Activated CD4-positive, alpha-beta T cell treated with anti-CD3 and anti-CD28 coated beads for 36 hours (primary cell): ENCODE results near the gene LRRC42. TPM values are rescaled to one million over a fixed set of nuclear protein-coding genes. Genes with fewer than 3 reads are reported as not detected.
A peak's percentile ranks its signal among the peaks of the same experiment; 100 is the strongest.

ENCODE experiments used
- ATAC-seq: fragments of 200-7000 bp; cut with Tn5 transposase; one replicate; pipeline ENCODE4 v1.10.0; 2021; ENCODE audit warnings: mild to moderate bottlenecking, moderate library complexity
- CTCF ChIA-PET: fragments of 350-600 bp; sonication (Branson Sonifier 250); formaldehyde crosslinking; loops from one replicate; lab custom pipeline; 2021; ENCODE audit warnings: antibody characterized with exemption; lab: Charles Lee
- POLR2A ChIA-PET: fragments of 350-600 bp; sonication (Branson Sonifier 250); formaldehyde crosslinking; loops from one replicate; lab custom pipeline; 2021; ENCODE audit warnings: antibody characterized with exemption, inconsistent platforms; lab: Charles Lee
- DNase-seq: peaks from one replicate; pipeline ENCODE4 v3.0.0-alpha.2; 2020
- H3K27ac Mint-ChIP-seq: one replicate; pipeline ENCODE4 v1.8.0; 2021; ENCODE audit warnings: mixed read lengths
- H3K27me3 Mint-ChIP-seq: one replicate; pipeline ENCODE4 v1.8.0; 2021; ENCODE audit warnings: mixed read lengths
- H3K36me3 Mint-ChIP-seq: one replicate; pipeline ENCODE4 v1.8.0; 2021; ENCODE audit warnings: low read depth, mixed read lengths
- H3K4me1 Mint-ChIP-seq: one replicate; pipeline ENCODE4 v1.8.0; 2021; ENCODE audit warnings: mixed read lengths
- H3K4me3 Mint-ChIP-seq: one replicate; pipeline ENCODE4 v1.8.0; 2021; ENCODE audit warnings: mild to moderate bottlenecking, moderate library complexity, mixed read lengths
- H3K9me3 Mint-ChIP-seq: one replicate; pipeline ENCODE4 v1.8.0; 2021; ENCODE audit warnings: low read depth, mixed read lengths
- intact Hi-C, 2 experiments: fragments of 100-400 bp; cut with DNase I in 1 of 2; cut with micrococcal nuclease in 1 of 2; formaldehyde crosslinking; loops; one replicate each; pipeline versions ENCODE4 v1.14.2 to v1.15.1; 2022 to 2024; cut with DNase I, micrococcal nuclease
- total RNA-seq, 2 experiments: library from RNA; stranded (reverse); gene quantifications; one replicate each; pipeline ENCODE4 v1.2.3, GENCODE V29; 2021

LRRC42 gene
- total RNA-seq, 2 experiments from 2014 or later = 25.4 to 31.3 TPM

DNA sequence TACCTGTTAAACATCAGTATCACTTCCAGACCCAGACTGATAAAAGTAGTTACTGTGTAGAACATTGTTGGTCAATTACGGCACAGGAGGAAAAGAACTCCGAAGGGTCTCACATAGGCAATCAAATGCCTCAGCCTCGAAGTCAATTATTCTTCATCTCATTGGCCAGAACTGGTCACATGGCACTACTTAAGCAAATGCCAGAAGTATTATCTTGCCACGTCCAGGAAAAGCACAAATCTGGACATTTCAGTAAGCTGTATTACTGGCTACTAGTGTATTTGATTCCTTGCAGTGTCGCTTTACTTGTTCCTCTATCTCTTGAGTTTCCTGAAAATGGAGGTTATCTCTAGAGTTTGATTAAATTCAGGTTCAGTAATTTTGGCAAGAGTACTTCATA lies 27.8 kb upstream of the LRRC42 start:
- ChIA-PET POLR2A (interaction anchor here (0.6 kb wide), 1 partner anchor 33 kb away, joined by 6 read pairs; no protein-coding TSS in a partner anchor), CTCF (interaction anchor here (0.6 to 1.3 kb wide), 4 partner anchors 23 to 1200 kb away, joined by 3 to 5 read pairs (median 4); no protein-coding TSS in a partner anchor)
- intact Hi-C loops = loop anchor here in 1 of 2 experiments (2.0 kb wide), 1 partner anchor 24 kb away; no protein-coding TSS in a partner anchor
- H3K4me1 Mint-ChIP-seq = peaks cover 26% of the 10 kb centered on the region
- H3K27ac Mint-ChIP-seq = no peak overlapping the region
- no peaks in the 10 kb centered on the region for H3K27me3 Mint-ChIP-seq
- ATAC-seq = no peak
- H3K4me3 Mint-ChIP-seq = no peak overlapping the region
- DNase-seq = no peak
- H3K9me3 Mint-ChIP-seq = no peaks in the 10 kb centered on the region
- H3K36me3 Mint-ChIP-seq = peaks cover 10% of the 10 kb centered on the region

GRCh38 chr1:53919675-53920066 lies 26.5 kb upstream of the LRRC42 start:
- Mint-ChIP-seq H3K4me1 (peaks cover 28% of the 10 kb centered on the region), H3K27me3 (no peaks in the 10 kb centered on the region), H3K27ac (peak overlapping the region; percentile 85), H3K9me3 (no peaks in the 10 kb centered on the region), H3K4me3 (no peak overlapping the region), H3K36me3 (peaks cover 12% of the 10 kb centered on the region)
- intact Hi-C loops = loop anchor here (1.0 to 2.0 kb wide), 3 partner anchors 23 to 29 kb away; no protein-coding TSS in a partner anchor
- ChIA-PET CTCF (interaction anchor here (0.7 to 1.6 kb wide), 3 partner anchors 11 to 42 kb away, joined by 3 to 5 read pairs (median 4); no protein-coding TSS in a partner anchor), POLR2A (no interaction called here)
- peak; percentile 59 for DNase-seq
- ATAC-seq = peak; percentile 90

GRCh38 chr1:53927376-53927881 lies 18.7 kb upstream of the LRRC42 start:
- Mint-ChIP-seq H3K27me3 (no peaks in the 10 kb centered on the region), H3K9me3 (no peaks in the 10 kb centered on the region), H3K4me3 (no peak overlapping the region), H3K4me1 (peaks cover 3% of the 10 kb centered on the region), H3K27ac (no peak overlapping the region), H3K36me3 (peaks cover 15% of the 10 kb centered on the region)
- ChIA-PET POLR2A (no interaction called here), CTCF (interaction anchor here (1.0 to 1.1 kb wide), 2 partner anchors 9 to 22 kb away, joined by 3 to 4 read pairs; no protein-coding TSS in a partner anchor)
- intact Hi-C loops = no loop called here
- DNase-seq (no peak), ATAC-seq (no peak)

- H3K4me3 Mint-ChIP-seq = no peak overlapping the region
- peak overlapping the region; percentile 35 for H3K27ac Mint-ChIP-seq
- peaks cover 22% of the 10 kb centered on the region for H3K36me3 Mint-ChIP-seq
Observed at GRCh38 chr1:53929246-53929960, 16.7 kb upstream of the LRRC42 start.

GRCh38 chr1:53930932-53931331 lies 15.2 kb upstream of the LRRC42 start:
- no peak overlapping the region for H3K27ac Mint-ChIP-seq
- no peak overlapping the region for H3K4me3 Mint-ChIP-seq
- intact Hi-C loops = no loop called here
- POLR2A ChIA-PET = no interaction called here
- no peak for ATAC-seq
- H3K36me3 Mint-ChIP-seq = peaks cover 34% of the 10 kb centered on the region
- no peaks in the 10 kb centered on the region for H3K4me1 Mint-ChIP-seq
- no peaks in the 10 kb centered on the region for H3K27me3 Mint-ChIP-seq
- DNase-seq = no peak
- H3K9me3 Mint-ChIP-seq = peaks cover 4% of the 10 kb centered on the region
- CTCF ChIA-PET = interaction anchor here (0.6 to 1.8 kb wide), 7 partner anchors 11 to 70 kb away, joined by 3 to 12 read pairs (median 4); no protein-coding TSS in a partner anchor

More at GRCh38 chr1:53929246-53929960, 16.7 kb upstream of the LRRC42 start:
- intact Hi-C loops = no loop called here
- Mint-ChIP-seq H3K4me1 (peaks cover 3% of the 10 kb centered on the region), H3K9me3 (peaks cover under 1% of the 10 kb centered on the region), H3K27me3 (no peaks in the 10 kb centered on the region)
- ChIA-PET CTCF (interaction anchor here (0.7 kb wide), 1 partner anchor 30 kb away, joined by 4 read pairs; no protein-coding TSS in a partner anchor), POLR2A (no interaction called here)
- no peak for ATAC-seq
- no peak for DNase-seq

- H3K9me3 Mint-ChIP-seq = peaks cover 4% of the 10 kb centered on the region
- H3K4me3 Mint-ChIP-seq = no peak overlapping the region
- intact Hi-C loops = no loop called here
- no peak for ATAC-seq
- peaks cover 36% of the 10 kb centered on the region for H3K36me3 Mint-ChIP-seq
- no peak for DNase-seq
- no peak overlapping the region for H3K27ac Mint-ChIP-seq
- no peaks in the 10 kb centered on the region for H3K27me3 Mint-ChIP-seq
- H3K4me1 Mint-ChIP-seq = no peaks in the 10 kb centered on the region
- CTCF ChIA-PET = interaction anchor here (0.8 to 1.8 kb wide), 6 partner anchors 17 to 70 kb away, joined by 3 to 12 read pairs (median 4); no protein-coding TSS in a partner anchor
- POLR2A ChIA-PET = no interaction called here
Observed at GRCh38 chr1:53931523-53931922, 14.6 kb upstream of the LRRC42 start.

GRCh38 chr1:53934170-53934765 lies 11.9 kb upstream of the LRRC42 start:
- no peak overlapping the region for H3K27ac Mint-ChIP-seq
- DNase-seq = no peak
- intact Hi-C loops = no loop called here
- peaks cover 4% of the 10 kb centered on the region for H3K9me3 Mint-ChIP-seq
- H3K27me3 Mint-ChIP-seq = no peaks in the 10 kb centered on the region
- no peak for ATAC-seq
- ChIA-PET POLR2A (no interaction called here), CTCF (interaction anchor here (0.9 to 1.4 kb wide), 6 partner anchors 11 to 53 kb away, joined by 3 read pairs; partner anchors contain the start of gene IFT25)
- H3K4me3 Mint-ChIP-seq = no peak overlapping the region
- H3K36me3 Mint-ChIP-seq = peaks cover 43% of the 10 kb centered on the region
- H3K4me1 Mint-ChIP-seq = peaks cover 6% of the 10 kb centered on the region

DNA sequence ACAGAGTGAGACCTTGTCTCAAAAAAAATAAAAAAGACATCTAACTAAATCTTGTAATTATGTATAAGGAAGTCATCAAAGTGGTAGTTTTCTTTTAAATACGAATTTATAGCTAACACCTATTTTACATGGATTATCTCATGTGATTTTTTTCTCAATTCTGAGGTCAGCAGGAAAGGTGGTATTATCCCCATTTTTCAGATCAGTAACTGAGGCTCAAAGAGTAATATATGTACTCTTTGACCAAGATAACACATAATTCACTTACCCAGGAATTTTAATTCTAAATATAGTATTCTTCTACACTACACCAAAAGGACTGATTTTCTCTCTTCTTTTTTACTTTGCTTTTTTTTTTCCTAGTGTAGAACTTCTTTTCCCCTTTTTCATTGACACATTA lies 9.7 kb upstream of the LRRC42 start:
- POLR2A ChIA-PET = interaction anchor here (0.7 kb wide), 1 partner anchor 47 kb away, joined by 3 read pairs; the partner anchor contains the start of gene YIPF1
- H3K4me3 Mint-ChIP-seq = no peak overlapping the region
- H3K4me1 Mint-ChIP-seq = peaks cover 10% of the 10 kb centered on the region
- peaks cover 45% of the 10 kb centered on the region for H3K36me3 Mint-ChIP-seq
- peaks cover 4% of the 10 kb centered on the region for H3K9me3 Mint-ChIP-seq
- H3K27me3 Mint-ChIP-seq = no peaks in the 10 kb centered on the region
- intact Hi-C loops = no loop called here
- no peak overlapping the region for H3K27ac Mint-ChIP-seq
- ATAC-seq = no peak
- CTCF ChIA-PET = interaction anchor here (0.7 to 1.0 kb wide), 4 partner anchors 9 to 1238 kb away, joined by 3 to 4 read pairs (median 4); no protein-coding TSS in a partner anchor
- no peak for DNase-seq

DNA sequence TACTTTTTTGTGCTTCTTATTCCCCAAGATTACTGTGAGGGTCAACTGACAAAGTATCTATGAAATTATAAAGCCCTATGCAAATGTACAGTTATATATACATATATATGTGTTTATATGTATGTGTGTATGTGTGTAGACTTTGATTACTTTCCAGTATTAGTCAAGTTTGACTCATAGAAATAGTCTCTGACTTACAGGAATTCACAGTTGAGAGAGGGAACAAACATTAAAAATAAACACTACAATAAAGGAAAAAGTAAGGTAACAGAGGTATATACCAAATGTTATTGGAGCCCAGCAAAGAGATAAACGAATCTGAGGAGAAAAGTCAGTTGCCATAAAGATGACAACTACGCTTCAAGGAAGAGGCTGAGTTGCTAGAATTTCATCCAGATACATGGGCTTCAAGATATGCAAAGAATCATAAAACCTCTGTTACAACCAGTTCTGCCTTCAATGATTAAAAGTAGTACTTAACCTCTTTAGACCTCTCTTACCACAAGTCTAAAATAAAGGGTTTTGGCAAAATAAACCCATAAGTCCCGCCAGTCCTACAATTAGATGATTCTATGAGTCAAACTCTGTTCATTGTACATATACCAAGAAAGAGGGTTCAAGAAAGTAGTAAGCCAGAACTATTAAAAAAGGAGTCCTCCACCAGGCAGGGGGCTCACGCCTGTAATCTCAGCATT lies 7.9 kb upstream of the LRRC42 start:
- DNase-seq (no peak), ATAC-seq (no peak)
- ChIA-PET POLR2A (no interaction called here), CTCF (no interaction called here)
- Mint-ChIP-seq H3K27ac (no peak overlapping the region), H3K27me3 (no peaks in the 10 kb centered on the region), H3K36me3 (peaks cover 38% of the 10 kb centered on the region), H3K4me1 (peaks cover 20% of the 10 kb centered on the region), H3K9me3 (peaks cover 4% of the 10 kb centered on the region), H3K4me3 (no peak overlapping the region)
- intact Hi-C loops = no loop called here

DNA sequence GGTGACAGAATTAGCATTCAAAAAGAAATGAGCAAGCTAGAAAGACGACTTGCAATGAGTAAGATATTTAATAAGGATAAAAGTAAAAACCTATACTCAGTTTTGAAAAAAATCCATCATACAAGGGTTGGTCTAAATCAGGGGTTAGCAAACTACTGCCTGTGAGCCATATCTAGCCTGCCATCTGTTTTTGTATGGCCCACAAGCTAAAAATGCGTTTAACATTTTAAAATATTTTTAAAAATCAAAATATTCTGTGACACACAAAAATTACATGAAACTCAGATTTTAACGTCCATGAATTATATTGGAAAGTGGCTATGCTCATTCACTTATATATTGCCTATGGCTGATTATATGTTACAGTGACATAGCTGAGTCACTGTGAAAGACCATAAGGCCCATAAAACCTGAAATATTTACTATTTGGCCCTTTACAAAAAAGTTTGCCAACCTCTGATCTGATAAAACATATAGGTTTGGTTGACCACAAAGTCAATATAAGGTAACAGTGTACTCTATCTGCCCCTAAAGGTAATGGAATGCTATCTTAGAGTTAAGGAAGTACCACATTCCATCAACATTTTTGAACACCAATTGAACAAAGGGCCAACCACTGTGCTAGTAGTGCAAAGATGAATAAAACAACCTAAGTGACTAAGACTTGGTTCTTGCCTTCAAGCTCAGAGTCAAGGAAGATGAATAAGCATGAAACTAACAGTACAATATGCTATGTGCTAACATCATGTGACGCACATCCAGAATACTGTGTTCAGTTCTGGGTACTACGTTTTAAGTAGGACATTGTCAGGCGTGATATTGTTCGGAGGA lies 3.8 kb upstream of the LRRC42 start:
- CTCF ChIA-PET = interaction anchor here (0.6 to 1.9 kb wide), 9 partner anchors 14 to 208 kb away, joined by 3 to 8 read pairs (median 3); no protein-coding TSS in a partner anchor
- ATAC-seq (peak; percentile 38), DNase-seq (peak; percentile 11)
- H3K9me3 Mint-ChIP-seq = no peaks in the 10 kb centered on the region
- POLR2A ChIA-PET = interaction anchor here (0.6 to 0.7 kb wide), 2 partner anchors 10 to 748 kb away, joined by 4 to 5 read pairs; no protein-coding TSS in a partner anchor
- no peaks in the 10 kb centered on the region for H3K27me3 Mint-ChIP-seq
- intact Hi-C loops = loop anchor here (1.0 to 2.0 kb wide), 2 partner anchors 22 to 24 kb away; no protein-coding TSS in a partner anchor
- H3K27ac Mint-ChIP-seq = peak overlapping the region; percentile 23
- H3K36me3 Mint-ChIP-seq = peaks cover 27% of the 10 kb centered on the region
- peaks cover 45% of the 10 kb centered on the region for H3K4me1 Mint-ChIP-seq
- peak overlapping the region; percentile 9 for H3K4me3 Mint-ChIP-seq
